Measurements from ENCODE around the gene RARB.

GRCh38 chr3:25558796-25559195, 130.7 kb downstream of the RARB start:
- TF ChIP-seq CTCF (IDR thresholded peaks at IDR 0.05; ENCODE audit: insufficient read depth, low read length) (no peak), POLR2AphosphoS5 (IDR thresholded peaks at IDR 0.05; ENCODE audit: low read depth) (no peak), SPI1 (IDR thresholded peaks at IDR 0.05; ENCODE audit: borderline replicate concordance, low read depth) (no peak)
- TF ChIP-seq, protein P1, sequence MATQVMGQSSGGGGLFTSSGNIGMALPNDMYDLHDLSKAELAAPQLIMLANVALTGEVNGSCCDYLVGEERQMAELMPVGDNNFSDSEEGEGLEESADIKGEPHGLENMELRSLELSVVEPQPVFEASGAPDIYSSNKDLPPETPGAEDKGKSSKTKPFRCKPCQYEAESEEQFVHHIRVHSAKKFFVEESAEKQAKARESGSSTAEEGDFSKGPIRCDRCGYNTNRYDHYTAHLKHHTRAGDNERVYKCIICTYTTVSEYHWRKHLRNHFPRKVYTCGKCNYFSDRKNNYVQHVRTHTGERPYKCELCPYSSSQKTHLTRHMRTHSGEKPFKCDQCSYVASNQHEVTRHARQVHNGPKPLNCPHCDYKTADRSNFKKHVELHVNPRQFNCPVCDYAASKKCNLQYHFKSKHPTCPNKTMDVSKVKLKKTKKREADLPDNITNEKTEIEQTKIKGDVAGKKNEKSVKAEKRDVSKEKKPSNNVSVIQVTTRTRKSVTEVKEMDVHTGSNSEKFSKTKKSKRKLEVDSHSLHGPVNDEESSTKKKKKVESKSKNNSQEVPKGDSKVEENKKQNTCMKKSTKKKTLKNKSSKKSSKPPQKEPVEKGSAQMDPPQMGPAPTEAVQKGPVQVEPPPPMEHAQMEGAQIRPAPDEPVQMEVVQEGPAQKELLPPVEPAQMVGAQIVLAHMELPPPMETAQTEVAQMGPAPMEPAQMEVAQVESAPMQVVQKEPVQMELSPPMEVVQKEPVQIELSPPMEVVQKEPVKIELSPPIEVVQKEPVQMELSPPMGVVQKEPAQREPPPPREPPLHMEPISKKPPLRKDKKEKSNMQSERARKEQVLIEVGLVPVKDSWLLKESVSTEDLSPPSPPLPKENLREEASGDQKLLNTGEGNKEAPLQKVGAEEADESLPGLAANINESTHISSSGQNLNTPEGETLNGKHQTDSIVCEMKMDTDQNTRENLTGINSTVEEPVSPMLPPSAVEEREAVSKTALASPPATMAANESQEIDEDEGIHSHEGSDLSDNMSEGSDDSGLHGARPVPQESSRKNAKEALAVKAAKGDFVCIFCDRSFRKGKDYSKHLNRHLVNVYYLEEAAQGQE (IDR thresholded peaks at IDR 0.05; ENCODE audit: insufficient replicate concordance, low read depth) = no peak
